ENCODE results near the gene PTPN6. TPM values are rescaled to one million over a fixed set of nuclear protein-coding genes. Genes with fewer than 3 reads are reported as not detected.
"Not testable (repeated sequence)": the region's sequence is repeated elsewhere in the genome, so short reads cannot be mapped to it uniquely, and the experiment has no call there.

The PTPN6 gene
- total RNA-seq: 100 to 1,000 TPM; 295 to 299 TPM

- Mint-ChIP-seq H3K27ac (peak within 1 kb of the TSS; percentile 99), H3K9me3 (no peaks in the 10 kb centered on the region), H3K27me3 (no peaks in the 10 kb centered on the region), H3K4me1 (peaks cover 78% of the 10 kb centered on the region), H3K4me3 (peak within 1 kb of the TSS; percentile 94), H3K36me3 (ENCODE audit: low read depth) (peaks cover 45% of the 10 kb centered on the region)
- POLR2A ChIA-PET: interaction anchor here (0.9 to 11.8 kb wide), 9 partner anchors 9 to 198 kb away, joined by 3 to 1188 read pairs (median 6); partner anchors contain the start of genes ATN1, CDCA3, EMG1 and MLF2
- peak; percentile 70 for DNase-seq
- CTCF ChIA-PET: interaction anchor here (1.0 to 11.2 kb wide), 7 partner anchors 10 to 262 kb away, joined by 3 to 465 read pairs (median 10); partner anchors contain the start of genes LPCAT3 and ZNF384
Measured at GRCh38 chr12:6950811-6951540, at the start of gene PTPN6. PTPN6 (plus strand) TSS chr12:6951356; CDS start chr12:6951513, 157 bp downstream.

GRCh38 chr12:6902448-6902847 lies 48.7 kb upstream of the PTPN6 start:
- H3K27ac Mint-ChIP-seq: no peak overlapping the region

GRCh38 chr12:6903722-6904121 lies 47.4 kb upstream of the PTPN6 start:
- no peaks in the 10 kb centered on the region for H3K36me3 Mint-ChIP-seq (ENCODE audit: low read depth)
- H3K4me3 Mint-ChIP-seq: no peak overlapping the region
- no peaks in the 10 kb centered on the region for H3K27me3 Mint-ChIP-seq
- CTCF ChIA-PET: interaction anchor here (0.9 to 6.1 kb wide), 3 partner anchors 13 to 31 kb away, joined by 5 to 28 read pairs (median 17); partner anchors contain the start of gene SPSB2
- H3K4me1 Mint-ChIP-seq: peaks cover 2% of the 10 kb centered on the region
- POLR2A ChIA-PET: interaction anchor here (5.8 to 8.9 kb wide), 2 partner anchors 12 to 31 kb away, joined by 40 to 53 read pairs; partner anchors contain the start of gene SPSB2
- DNase-seq: no peak
- H3K9me3 Mint-ChIP-seq: no peaks in the 10 kb centered on the region
- H3K27ac Mint-ChIP-seq: no peak overlapping the region

More at GRCh38 chr12:6902448-6902847, 48.7 kb upstream of the PTPN6 start:
- H3K27me3 Mint-ChIP-seq: no peaks in the 10 kb centered on the region
- H3K9me3 Mint-ChIP-seq: no peaks in the 10 kb centered on the region
- H3K4me1 Mint-ChIP-seq: peaks cover 2% of the 10 kb centered on the region
- POLR2A ChIA-PET: interaction anchor here (0.8 to 8.9 kb wide), 3 partner anchors 8 to 41 kb away, joined by 3 to 53 read pairs (median 6); partner anchors contain the start of genes C12orf57 and RNU7-1
- H3K36me3 Mint-ChIP-seq (ENCODE audit: low read depth): no peaks in the 10 kb centered on the region
- H3K4me3 Mint-ChIP-seq: no peak overlapping the region
- CTCF ChIA-PET: interaction anchor here (0.8 to 3.5 kb wide), 3 partner anchors 11 to 29 kb away, joined by 3 to 17 read pairs (median 13); partner anchors contain the start of genes ENO2 and SPSB2
- no peak for DNase-seq

GRCh38 chr12:6904280-6905276 lies 46.6 kb upstream of the PTPN6 start, which contains the start of gene LRRC23:
LRRC23 (plus strand) TSS chr12:6904822; CDS start chr12:6905634, 812 bp downstream.
- POLR2A ChIA-PET: interaction anchor here (0.8 to 8.9 kb wide), 13 partner anchors 9 to 206 kb away, joined by 3 to 53 read pairs (median 5); partner anchors contain the start of genes C12orf57, ENO2, RNU7-1 and SPSB2
- Mint-ChIP-seq H3K4me3 (no peak within 1 kb of the TSS), H3K27ac (no peak within 1 kb of the TSS), H3K4me1 (peaks cover 2% of the 10 kb centered on the region), H3K9me3 (no peaks in the 10 kb centered on the region), H3K27me3 (no peaks in the 10 kb centered on the region), H3K36me3 (ENCODE audit: low read depth) (no peaks in the 10 kb centered on the region)
- CTCF ChIA-PET: interaction anchor here (0.9 to 6.1 kb wide), 7 partner anchors 13 to 60 kb away, joined by 3 to 34 read pairs (median 5); partner anchors contain the start of gene SPSB2
- peak; percentile 99 for DNase-seq

GRCh38 chr12:6905414-6906040 lies 45.6 kb upstream of the PTPN6 start:
- Mint-ChIP-seq H3K27ac (no peak overlapping the region), H3K4me1 (no peaks in the 10 kb centered on the region), H3K36me3 (ENCODE audit: low read depth) (no peaks in the 10 kb centered on the region), H3K9me3 (no peaks in the 10 kb centered on the region), H3K27me3 (no peaks in the 10 kb centered on the region), H3K4me3 (no peak overlapping the region)
- DNase-seq: no peak
- ChIA-PET CTCF (interaction anchor here (1.0 to 6.1 kb wide), 5 partner anchors 14 to 59 kb away, joined by 3 to 34 read pairs (median 5); no protein-coding TSS in a partner anchor), POLR2A (interaction anchor here (0.5 to 8.9 kb wide), 13 partner anchors 8 to 282 kb away, joined by 3 to 53 read pairs (median 5); partner anchors contain the start of genes C12orf57, ENO2, RNU7-1 and SPSB2)

- H3K27ac Mint-ChIP-seq; H3K4me1 Mint-ChIP-seq; H3K4me3 Mint-ChIP-seq; DNase-seq; H3K27me3 Mint-ChIP-seq; H3K9me3 Mint-ChIP-seq; H3K36me3 Mint-ChIP-seq (ENCODE audit: low read depth): not testable (repeated sequence)
- ChIA-PET CTCF (interaction anchor here (1.7 to 6.1 kb wide), 5 partner anchors 17 to 38 kb away, joined by 7 to 34 read pairs (median 11); partner anchors contain the start of gene SPSB2), POLR2A (interaction anchor here (1.1 to 8.9 kb wide), 7 partner anchors 12 to 57 kb away, joined by 3 to 53 read pairs (median 7); partner anchors contain the start of genes C12orf57, CDCA3, RNU7-1 and SPSB2)
Measured at GRCh38 chr12:6908141-6908540, 43.0 kb upstream of the PTPN6 start.

GRCh38 chr12:6909421-6910145 lies 41.6 kb upstream of the PTPN6 start:
- Mint-ChIP-seq H3K27me3 (no peaks in the 10 kb centered on the region), H3K4me3 (no peak overlapping the region), H3K4me1 (peaks cover 17% of the 10 kb centered on the region), H3K27ac (no peak overlapping the region), H3K36me3 (ENCODE audit: low read depth) (no peaks in the 10 kb centered on the region), H3K9me3 (no peaks in the 10 kb centered on the region)
- DNase-seq: no peak
- POLR2A ChIA-PET: interaction anchor here (1.4 to 8.9 kb wide), 7 partner anchors 10 to 50 kb away, joined by 3 to 53 read pairs (median 5); partner anchors contain the start of genes C12orf57, RNU7-1 and SPSB2
- CTCF ChIA-PET: interaction anchor here (0.6 to 6.1 kb wide), 6 partner anchors 16 to 41 kb away, joined by 3 to 34 read pairs (median 9); partner anchors contain the start of gene SPSB2

GRCh38 chr12:6912164-6912935 lies 38.8 kb upstream of the PTPN6 start:
- H3K4me3 Mint-ChIP-seq: peak overlapping the region; percentile 90
- H3K36me3 Mint-ChIP-seq (ENCODE audit: low read depth): peaks cover 24% of the 10 kb centered on the region
- H3K9me3 Mint-ChIP-seq: no peaks in the 10 kb centered on the region
- H3K27ac Mint-ChIP-seq: no peak overlapping the region
- POLR2A ChIA-PET: interaction anchor here (0.7 to 2.5 kb wide), 7 partner anchors 7 to 61 kb away, joined by 3 to 9 read pairs (median 4); partner anchors contain the start of genes C12orf57, LRRC23, RNU7-1 and TPI1
- peaks cover 40% of the 10 kb centered on the region for H3K4me1 Mint-ChIP-seq
- CTCF ChIA-PET: interaction anchor here (0.5 to 2.8 kb wide), 6 partner anchors 12 to 283 kb away, joined by 3 to 10 read pairs (median 4); no protein-coding TSS in a partner anchor
- H3K27me3 Mint-ChIP-seq: no peaks in the 10 kb centered on the region
- no peak for DNase-seq

- H3K27me3 Mint-ChIP-seq: no peaks in the 10 kb centered on the region
- H3K4me1 Mint-ChIP-seq: peaks cover 50% of the 10 kb centered on the region
- no peaks in the 10 kb centered on the region for H3K9me3 Mint-ChIP-seq
- peaks cover 36% of the 10 kb centered on the region for H3K36me3 Mint-ChIP-seq (ENCODE audit: low read depth)
- DNase-seq: peak; percentile 86
- H3K27ac Mint-ChIP-seq: peak within 1 kb of the TSS; percentile 80
- POLR2A ChIA-PET: interaction anchor here (0.7 to 4.5 kb wide), 16 partner anchors 8 to 194 kb away, joined by 3 to 33 read pairs (median 4); partner anchors contain the start of genes C12orf57, LRRC23, RNU7-1 and SPSB2
- H3K4me3 Mint-ChIP-seq: peak within 1 kb of the TSS; percentile 90
- CTCF ChIA-PET: interaction anchor here (0.8 to 3.4 kb wide), 7 partner anchors 10 to 63 kb away, joined by 3 to 20 read pairs (median 4); partner anchors contain the start of genes CDCA3 and SPSB2
Measured at GRCh38 chr12:6914246-6914946, 36.8 kb upstream of the PTPN6 start, which contains the start of gene ENO2. ENO2 (plus strand) TSS chr12:6914580; CDS start chr12:6915833, 1,253 bp downstream.

All from activated CD4-positive, alpha-beta memory T cell treated with anti-CD3 and anti-CD28 coated beads, Interleukin-2, amount 10 ng/mL, durations not matched to agents 7 days and 5 days (primary cell).